HepG2 (cell line): ENCODE results near the gene OR7G1. TPM values are rescaled to one million over a fixed set of nuclear protein-coding genes. Genes with fewer than 3 reads are reported as not detected.

Experiments used
- BORCS8-MEF2B ChIP-seq: sonication (generic); formaldehyde crosslinking; IDR thresholded peaks from 2 replicates; pipeline ENCODE4 v1.8.0; 2022; ENCODE audit warnings: mild to moderate bottlenecking, missing genetic modification reagents
- HIVEP1 ChIP-seq: sonication (generic); formaldehyde crosslinking; IDR thresholded peaks from 2 replicates; pipeline ENCODE4 v1.4.0; 2020; ENCODE audit warnings: mild to moderate bottlenecking, missing genetic modification reagents
- HMG20A ChIP-seq: IDR thresholded peaks from 2 replicates; pipeline ENCODE4 v1.6.1; 2016; ENCODE audit warnings: borderline replicate concordance
- HNRNPLL ChIP-seq: fragments of 200-400 bp; formaldehyde crosslinking; IDR thresholded peaks from 2 replicates; pipeline ENCODE4 v1.6.1; 2017; ENCODE audit warnings: mild to moderate bottlenecking, low read depth, low read length; ENCODE audit not compliant: poor library complexity, severe bottlenecking
- IRF2 ChIP-seq: IDR thresholded peaks from 2 replicates; pipeline ENCODE4 v1.6.1; 2018; ENCODE audit warnings: missing genetic modification reagents, missing compliant biosample characterization
- JARID2 ChIP-seq: sonication (generic); formaldehyde crosslinking; IDR thresholded peaks from 2 replicates; pipeline ENCODE4 v1.8.1; 2023; ENCODE audit warnings: missing genetic modification reagents, inconsistent platforms; ENCODE audit not compliant: insufficient replicate concordance
- KLF11 ChIP-seq: IDR thresholded peaks from 2 replicates; pipeline ENCODE4 v1.6.1; 2016; ENCODE audit warnings: missing compliant biosample characterization
- NR2F2 ChIP-seq: IDR thresholded peaks from 2 replicates; pipeline ENCODE4 v1.6.1; 2012; ENCODE audit warnings: low read depth, inconsistent platforms, borderline replicate concordance
- PTBP1 ChIP-seq: fragments of 200-400 bp; formaldehyde crosslinking; IDR thresholded peaks from 2 replicates; pipeline ENCODE4 v1.6.1; 2018; ENCODE audit warnings: low read length, low read depth; ENCODE audit not compliant: poor library complexity, severe bottlenecking
- TRIM22 ChIP-seq: fragments of 450-650 bp; IDR thresholded peaks from 2 replicates; pipeline ENCODE4 v1.6.1; 2017
- ZNF44 ChIP-seq: sonication (generic); formaldehyde crosslinking; IDR thresholded peaks from 2 replicates; pipeline ENCODE4 v1.5.1; 2020; ENCODE audit warnings: mild to moderate bottlenecking, missing genetic modification reagents
- ZNF503 ChIP-seq: sonication (generic); formaldehyde crosslinking; IDR thresholded peaks from 2 replicates; pipeline ENCODE4 v1.4.0; 2020; ENCODE audit warnings: missing genetic modification reagents
- ZNF577 ChIP-seq: sonication (generic); formaldehyde crosslinking; IDR thresholded peaks from 2 replicates; pipeline ENCODE4 v1.4.0; 2020; ENCODE audit warnings: mild to moderate bottlenecking, low read depth, missing genetic modification reagents, borderline replicate concordance
- polyA plus RNA-seq, 8 experiments: library from polyadenylated mRNA; depleted of rRNA in 3 of 8; stranded (reverse) in 7 of 8; unstranded in 1 of 8; fragments of >200 nt; fragmentation: Illumina TruSeq in 4 of 8; extraction: Trizol in 4 of 8; gene quantifications; 2 replicates each; pipeline versions ENCODE4 v1.2.1 to v1.2.3, GENCODE V29; 2011 to 2016; ENCODE audit warnings: low read depth in 4 of 8, missing spikeins in 1 of 8, mixed read lengths in 1 of 8; ENCODE audit not compliant: insufficient read depth in 1 of 8
- total RNA-seq, 5 experiments: library from RNA; depleted of rRNA; stranded (reverse); fragments of >200 nt; fragmentation: Illumina TruSeq; extraction: Trizol; gene quantifications; 2 replicates each; pipeline ENCODE4 v1.2.3, GENCODE V29; 2016; ENCODE audit warnings: low read depth in 1 of 5

Gene OR7G1
- total and polyA plus RNA-seq, 2 of the 13 experiments (the other 11 are each of a cell fraction or from before 2014, with no cell fraction given): not detected

- no peak for TF ChIP-seq ZNF577 (CRISPR knock-in tag)
- TF ChIP-seq HNRNPLL: no peak
- peak; percentile 84 for TF ChIP-seq BORCS8-MEF2B
- TF ChIP-seq TRIM22: no peak
- TF ChIP-seq HMG20A: no peak
- TF ChIP-seq PTBP1: no peak
- no peak for TF ChIP-seq ZNF503 (CRISPR knock-in tag)
- no peak for TF ChIP-seq JARID2 (CRISPR knock-in tag)
- TF ChIP-seq HIVEP1: peak; percentile 59; the same call in 1 of the 2 replicates
- TF ChIP-seq IRF2 (CRISPR knock-in tag): peak; percentile 91
- no peak for TF ChIP-seq KLF11 (CRISPR knock-in tag)
- TF ChIP-seq ZNF44 (CRISPR knock-in tag): no peak
- TF ChIP-seq NR2F2: peak; percentile 54; the same call in 1 of the 2 replicates
Measured at GRCh38 chr19:9140159-9140874, 24.8 kb upstream of the OR7G1 start, which contains the start of gene ZNF317 (continued).
